Activated CD8-positive, alpha-beta memory T cell treated with anti-CD3 and anti-CD28 coated beads, Interleukin-2, amount 50 U/mL, for 4 hours (primary cell): ENCODE measurements around the gene LBH.

Experiments
- DNase-seq: peaks from one replicate; pipeline ENCODE4 v3.0.0-alpha.2; 2020

LBH gene

DNA sequence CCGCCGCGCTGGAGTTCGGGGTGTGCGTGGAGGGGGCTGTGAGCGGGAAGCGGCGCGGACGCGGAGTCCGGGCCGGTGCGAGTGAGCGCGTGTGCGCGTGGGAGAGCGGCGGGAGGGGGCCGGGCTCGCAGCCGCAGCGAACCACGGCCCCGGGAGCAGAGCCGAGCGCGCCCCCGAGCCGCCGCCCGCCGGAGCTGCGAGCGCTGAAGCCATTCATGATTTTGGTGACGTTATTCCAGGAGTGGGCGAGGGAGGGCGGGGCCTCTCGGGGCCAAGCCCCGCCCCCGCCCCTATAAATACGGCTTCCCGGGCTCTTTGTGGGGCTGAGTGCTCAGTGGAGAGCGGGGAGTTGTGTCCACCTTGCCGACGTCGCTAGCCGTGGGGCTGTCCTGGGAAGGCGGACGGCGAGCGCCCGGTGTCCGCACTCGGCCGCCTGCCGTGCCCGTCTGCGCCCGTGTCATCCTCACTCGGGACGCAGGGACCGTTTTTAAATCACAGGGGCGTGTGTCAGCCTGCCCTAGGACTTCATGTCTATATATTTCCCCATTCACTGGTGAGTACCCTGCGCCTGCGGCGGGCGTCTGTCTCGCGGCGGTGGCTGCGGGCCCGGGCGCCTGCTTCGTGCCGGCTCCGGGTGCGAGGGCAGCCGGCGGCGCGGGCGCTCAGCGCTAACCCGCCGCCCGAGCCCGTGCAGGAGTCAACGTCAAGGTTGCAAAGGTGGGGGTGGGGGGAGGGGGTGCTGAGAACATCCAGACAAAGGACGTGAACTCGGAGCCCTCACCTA is at the start of gene LBH:
TSS of gene LBH (plus strand) at position 323 of the 784 bp plus-strand sequence. CDS start at position 528, 205 bp downstream.
- DNase-seq, result peak; percentile 92

DNA sequence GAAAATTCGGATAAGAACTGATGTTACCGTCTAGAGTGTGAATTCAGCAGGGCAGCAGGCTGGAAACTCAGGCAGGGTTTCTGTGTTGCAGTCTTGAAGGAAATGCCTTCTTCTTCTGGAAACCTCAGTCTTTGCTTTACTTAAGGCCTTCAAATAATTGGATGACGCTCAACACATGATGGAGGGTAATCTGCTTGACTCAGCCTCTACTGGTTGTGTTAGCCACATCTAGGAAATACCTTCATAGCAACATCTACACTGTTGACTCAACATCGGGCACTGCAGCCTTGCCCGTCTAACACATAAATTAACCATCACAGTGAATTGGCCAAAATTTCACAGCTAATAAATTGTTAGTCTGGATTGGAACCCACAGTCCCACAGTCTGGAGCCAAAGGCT is 47.3 kb upstream of the LBH start:
- DNase-seq, result no peak

DNA sequence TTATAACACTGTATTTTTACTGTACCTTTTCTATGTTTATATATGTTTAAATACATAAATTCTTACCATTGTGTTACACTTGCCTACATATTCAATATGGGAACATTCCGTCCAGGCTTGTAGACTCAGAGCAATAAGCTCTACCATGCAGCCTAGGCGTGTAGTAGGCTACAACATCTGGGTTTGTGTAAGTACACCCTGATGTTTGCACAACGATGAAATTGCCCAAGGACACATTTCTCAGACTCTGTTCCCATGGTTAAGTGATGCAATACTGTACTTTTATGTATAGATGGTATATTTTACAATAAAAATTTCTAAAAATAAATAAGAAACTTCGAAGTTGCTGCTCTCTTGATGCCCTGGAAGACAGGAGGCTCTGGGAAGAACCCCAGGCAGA is 46.2 kb upstream of the LBH start:
- DNase-seq, result no peak

DNA sequence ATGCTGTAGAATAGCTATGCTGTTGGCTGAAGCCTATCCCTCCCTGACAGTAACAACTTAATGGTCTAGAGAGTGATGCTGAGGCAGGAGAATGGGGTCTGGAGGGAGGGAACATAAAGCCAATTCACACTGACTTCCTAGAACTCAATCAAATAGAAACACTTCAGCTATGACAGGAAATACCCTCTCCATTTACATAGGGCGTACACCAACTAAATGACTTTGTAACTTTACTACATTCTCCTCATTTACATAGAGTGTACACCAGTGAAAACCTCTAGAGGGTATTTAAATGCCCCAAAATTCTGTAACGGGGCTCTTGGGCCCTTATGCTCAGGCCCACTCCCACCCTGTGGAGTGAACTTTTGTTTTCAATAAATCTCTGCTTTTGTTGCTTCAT is 43.0 kb upstream of the LBH start:
- no peak for DNase-seq

DNA sequence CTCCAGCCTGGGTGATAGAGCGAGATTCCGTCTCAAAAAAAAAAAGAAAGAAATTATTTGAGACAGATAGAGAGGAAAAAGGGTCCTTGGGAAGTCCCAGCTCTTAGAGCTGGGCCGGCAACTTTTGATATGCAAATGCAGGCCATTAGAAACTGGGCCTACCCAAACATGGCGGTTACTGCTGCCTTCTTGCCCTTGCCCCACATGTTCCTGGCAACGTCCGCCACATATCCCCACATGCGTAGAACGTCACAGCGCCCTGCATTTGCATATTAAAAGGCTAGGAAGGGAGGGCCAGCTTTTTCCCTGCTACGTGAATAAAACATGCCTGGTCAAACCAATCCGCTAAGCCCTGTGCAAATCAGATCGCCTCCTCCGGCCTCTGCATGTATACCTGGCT is 40.7 kb upstream of the LBH start:
- no peak for DNase-seq

DNA sequence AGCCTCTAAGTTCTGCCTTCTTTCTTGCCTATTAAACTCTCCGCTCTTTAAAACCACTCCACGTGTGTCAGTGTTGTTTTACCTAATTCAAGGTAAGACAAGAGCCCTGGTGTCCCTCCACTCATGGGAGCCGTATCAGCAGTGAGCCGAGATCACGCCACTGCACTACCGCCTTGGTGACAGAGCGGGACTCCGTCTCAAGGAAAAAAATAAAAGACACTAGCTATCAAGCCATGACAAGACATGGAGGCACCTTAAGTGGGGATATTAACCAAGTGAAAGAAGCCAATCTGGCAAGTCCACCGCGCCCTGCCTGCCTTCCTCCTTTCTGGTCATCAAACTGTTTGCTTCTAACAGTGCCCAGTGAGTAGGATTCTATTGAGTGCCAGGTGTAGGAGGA is 40.2 kb upstream of the LBH start:
- no peak for DNase-seq

DNA sequence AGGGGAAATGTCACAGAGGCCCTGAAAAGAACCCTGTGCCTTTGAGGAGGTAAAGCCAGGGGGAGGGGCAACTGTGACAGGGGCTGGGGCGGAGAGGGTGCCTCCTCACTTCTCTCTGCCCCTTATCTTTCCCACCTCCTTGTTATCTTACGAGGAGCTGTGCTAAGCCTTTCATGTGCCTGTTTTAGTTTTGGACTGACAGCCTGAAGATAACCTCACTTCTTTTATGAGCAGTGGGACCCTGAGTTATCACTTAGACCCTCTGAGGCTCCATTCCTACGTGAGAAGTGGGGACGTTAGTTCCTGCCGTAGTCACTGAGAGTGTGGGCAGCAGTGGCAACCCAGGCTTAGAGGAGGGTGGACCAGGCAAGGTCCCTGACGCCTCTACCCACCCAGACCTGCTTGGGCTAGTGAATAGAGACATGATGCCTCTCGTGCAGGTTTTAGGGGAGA is 39.5 kb upstream of the LBH start:
- DNase-seq, result no peak

DNA sequence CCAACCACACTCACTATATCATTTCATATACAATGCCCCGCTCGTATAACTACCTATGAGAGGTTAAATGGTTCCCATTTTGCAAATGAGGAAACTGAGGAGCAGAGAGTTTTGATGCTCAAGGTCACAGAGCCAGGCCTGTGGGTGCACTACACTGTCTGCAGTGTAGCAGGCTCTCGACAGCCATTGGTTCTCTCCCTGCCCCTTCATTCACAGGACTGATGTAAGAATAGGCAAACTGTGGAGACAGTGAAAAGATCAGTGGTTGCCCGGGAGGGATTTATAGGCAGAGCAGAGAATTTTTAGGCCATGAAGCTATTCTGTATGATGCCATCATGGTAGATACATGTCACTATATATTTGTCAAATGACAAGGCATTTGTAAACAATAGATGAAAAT is 39.0 kb upstream of the LBH start:
- DNase-seq, result no peak

DNA sequence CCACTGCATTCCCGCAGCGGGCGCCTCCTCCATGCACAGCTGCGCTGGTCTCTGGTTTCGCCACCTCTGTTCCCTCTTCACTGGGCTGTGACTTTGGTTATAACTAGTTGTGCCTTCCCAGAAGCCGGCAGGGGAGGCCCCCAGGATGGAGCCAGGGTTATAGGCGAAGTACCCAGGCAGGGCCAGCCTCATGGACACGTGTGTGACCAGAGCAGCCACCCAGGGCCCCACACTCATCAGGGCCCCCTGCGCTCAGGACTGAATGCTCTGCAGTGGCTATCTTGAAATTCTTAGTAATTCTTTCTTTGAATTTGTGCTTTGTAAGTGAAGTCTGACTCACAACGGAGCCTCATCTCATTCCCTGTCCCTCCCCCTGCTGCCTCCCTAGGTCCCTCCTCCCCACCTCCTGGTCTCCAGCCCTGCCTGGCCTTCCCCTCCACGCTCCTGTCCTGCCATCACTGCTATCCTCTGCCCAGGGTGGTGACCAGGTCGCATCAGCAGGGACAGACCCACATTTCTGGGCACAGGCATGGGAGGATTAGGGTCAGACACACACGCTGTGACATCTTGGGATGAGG is 38.1 kb upstream of the LBH start:
- DNase-seq, result no peak

DNA sequence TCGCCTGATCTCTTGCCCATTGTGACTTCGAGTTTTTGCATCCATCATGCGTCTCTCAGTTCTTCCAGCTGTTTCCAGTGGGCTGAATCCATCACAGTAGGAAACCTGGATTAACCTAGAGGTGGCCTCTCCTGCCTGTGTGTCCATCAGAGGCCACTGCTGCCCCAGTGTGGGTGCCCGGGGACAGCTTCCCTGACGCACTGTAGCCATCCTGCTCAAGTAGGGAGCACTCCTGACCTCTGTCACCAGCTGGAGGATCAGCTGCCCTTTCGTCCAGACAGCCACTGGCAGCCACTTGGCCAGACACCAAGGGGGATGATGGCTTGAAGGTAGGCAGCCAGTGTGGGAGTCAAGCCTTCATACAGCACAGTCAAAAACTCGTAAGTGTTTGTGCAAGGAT is 36.9 kb upstream of the LBH start:
- DNase-seq, result no peak

DNA sequence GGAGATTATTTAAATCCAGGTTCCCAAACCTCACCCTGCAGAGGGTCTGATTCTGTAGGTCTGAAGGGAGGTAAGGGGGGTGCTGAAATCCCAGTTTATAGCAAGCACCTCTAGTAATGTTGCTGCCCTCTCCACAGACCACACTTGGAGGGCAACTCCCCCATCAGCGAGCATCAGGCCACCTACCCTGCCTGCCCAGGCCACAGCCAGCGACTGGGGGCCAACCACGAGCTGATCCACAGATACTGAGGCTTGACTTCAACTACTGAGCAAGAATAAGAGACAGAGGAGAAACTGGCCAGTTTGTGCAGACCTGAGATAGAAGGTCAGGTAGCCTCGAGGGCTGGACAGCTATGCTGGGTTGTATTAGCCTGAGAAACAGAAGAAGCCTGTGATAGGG is 36.3 kb upstream of the LBH start:
- no peak for DNase-seq

DNA sequence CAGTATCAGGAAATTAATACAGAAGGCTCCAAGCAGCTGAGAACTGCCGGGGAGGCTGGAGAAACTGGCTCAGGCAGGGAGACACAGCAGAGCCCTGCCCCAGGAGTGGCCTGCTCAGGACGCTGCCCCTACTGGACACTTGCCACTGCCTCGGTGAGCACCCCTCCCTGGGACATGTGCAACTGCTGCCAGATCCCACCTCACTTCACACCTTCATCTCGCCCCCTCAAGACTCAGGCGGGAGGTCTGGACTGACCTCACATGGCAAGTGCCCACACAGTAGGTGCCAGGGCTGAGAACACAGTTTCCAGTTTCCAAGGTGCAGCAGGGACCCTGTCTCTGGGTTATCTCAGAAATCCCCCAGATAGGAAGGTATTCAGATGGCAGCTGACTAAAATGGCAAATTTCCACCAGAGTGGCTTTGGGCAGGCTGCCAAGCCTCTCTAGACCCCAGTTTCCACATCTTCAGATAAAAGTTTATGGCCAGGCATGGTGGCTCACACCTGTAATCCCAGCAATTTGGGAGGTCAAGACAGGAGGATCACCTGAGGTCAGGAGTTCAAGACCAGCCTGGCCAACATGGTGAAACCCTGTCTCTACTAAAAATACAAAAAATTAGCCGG is 33.7 kb upstream of the LBH start:
- DNase-seq, result no peak

DNA sequence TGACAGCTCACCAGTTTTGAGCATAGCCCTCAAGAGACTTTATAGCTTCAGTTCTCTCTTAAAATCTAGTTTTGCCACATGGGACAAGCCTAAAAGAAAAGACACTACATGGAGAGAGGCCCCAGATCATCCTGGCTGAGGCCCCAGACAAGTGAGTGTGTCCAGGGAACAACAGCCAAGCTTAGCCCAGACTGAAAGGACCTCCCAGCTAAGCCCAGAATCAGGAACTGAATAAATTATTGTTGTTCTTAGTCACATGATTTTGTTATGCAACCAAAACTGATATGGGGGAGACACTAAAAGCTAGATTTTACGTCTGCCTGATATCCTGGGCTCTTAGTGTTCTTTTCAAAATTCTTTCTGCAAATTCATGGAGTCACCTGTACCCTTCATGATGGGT is 29.3 kb upstream of the LBH start:
- DNase-seq, result no peak

DNA sequence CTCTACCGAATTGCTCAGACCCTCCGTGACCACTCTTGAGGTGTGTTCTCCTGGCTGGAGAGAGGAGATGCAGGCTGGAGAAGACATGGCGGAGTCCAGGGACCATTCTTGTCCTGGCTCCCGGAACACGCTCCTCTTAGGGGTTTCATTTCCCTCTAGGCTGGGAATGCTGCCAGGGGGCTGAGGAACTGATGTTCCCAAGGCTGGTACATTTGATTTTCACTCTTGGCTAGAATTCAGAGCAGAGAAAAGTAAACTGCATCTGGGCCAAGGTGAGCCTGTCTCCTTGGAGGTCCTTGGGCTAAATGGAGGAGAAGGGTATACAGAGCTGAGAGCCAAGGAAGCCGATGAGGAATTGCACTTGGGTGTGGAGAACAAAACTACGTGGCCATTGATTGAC is 28.2 kb upstream of the LBH start:
- no peak for DNase-seq

DNA sequence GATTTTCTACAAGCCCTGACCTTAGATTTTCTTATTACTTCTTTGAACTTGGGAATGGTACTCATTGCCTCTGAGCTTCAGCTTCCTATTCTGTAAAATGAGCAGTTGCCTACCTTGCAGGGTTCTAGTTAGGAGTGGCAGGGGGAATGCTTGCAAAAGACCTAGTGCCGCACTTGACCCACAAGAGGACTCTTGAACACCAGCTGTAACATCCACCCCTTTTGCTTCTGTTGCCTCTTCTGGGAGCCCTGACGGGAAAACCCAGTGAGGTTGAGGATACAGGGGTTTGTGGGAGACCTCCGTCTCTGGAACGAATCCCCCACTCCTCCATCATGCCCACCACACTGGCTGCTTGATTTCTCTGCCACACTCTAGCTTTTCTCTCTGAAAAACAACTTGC is 27.1 kb upstream of the LBH start:
- no peak for DNase-seq

DNA sequence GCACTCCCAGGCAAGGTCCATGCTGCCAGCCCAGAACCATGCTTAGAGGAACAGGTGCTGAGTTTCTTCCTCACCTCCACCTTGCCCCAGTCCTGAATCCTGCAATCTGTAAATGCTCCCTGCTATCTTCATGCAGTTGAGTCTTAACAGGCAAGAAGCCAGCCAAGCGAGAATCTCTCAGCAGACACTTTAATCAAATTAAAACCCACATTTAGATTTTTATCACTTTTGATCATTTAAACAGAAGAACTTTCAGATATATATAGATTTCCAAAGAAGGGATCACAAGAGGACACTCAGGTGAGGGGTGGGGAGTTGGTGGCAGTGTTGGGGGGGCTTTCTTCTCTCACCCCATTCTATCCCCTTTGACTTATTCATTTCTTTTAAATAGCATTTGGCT is 25.9 kb upstream of the LBH start:
- no peak for DNase-seq

DNA sequence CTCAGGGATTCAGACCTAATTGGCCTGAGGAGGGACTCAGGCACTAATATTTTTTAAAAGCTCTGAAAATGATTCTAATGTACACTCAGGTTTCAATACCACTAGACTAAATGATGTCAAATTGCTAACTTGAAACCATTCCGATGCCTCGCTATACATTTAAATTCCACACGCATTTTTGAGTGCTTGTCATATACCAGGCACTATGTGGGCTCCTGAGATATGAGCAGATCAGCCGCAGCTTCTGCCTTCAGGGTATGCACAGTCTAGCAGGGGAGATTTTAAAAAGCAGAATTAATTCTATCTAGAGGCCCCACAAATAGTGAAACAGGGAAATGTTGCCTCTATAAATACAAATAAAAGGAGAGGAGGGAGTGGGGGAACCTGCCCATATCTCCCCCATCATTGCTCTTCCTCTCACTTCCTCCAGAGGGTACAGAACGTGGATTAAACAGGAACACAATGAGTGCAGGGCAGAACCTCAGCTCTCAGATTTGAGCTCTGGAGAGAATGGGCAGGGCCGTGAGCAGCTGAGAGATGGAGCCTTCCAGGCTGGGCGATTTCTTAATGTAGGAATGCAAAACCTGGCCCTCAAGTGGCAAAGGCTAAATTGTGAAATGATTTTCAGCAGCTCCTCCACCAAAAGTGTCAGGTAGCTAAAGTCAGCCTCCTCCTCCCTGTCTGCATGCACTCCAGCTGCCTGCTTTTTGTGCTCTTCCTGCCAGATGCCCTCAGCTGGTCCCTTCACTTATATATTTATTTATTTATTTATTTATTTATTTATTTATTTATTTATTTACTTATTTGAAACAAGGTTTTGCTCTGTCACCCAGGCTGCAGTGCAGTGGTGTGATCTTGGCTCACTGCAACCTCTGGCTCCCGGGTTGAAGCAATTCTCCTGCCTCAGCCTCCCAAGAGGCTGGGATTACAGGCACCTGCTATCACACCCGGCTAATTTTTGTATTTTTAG is 24.6 kb upstream of the LBH start:
- no peak for DNase-seq

DNA sequence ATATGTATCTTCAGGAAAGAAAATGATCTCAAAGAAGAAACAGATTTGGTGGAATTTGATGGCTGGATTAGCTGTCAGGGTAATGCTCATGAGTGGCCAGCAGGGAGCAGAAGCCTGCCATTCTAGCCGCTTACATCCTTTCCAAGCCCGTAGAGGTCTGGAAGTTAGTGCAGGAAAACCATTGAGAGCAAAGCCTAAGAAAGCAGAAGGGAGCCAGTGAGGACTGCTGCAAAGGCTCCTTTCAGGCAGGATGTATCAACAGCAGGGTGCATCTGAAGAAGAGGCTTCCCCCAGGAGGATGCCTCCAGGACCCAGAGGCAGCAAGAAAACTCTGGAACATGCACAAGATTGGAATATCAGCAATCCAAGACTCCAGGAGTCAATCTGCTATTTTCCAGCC is 22.9 kb upstream of the LBH start:
- DNase-seq, result peak; percentile 38

DNA sequence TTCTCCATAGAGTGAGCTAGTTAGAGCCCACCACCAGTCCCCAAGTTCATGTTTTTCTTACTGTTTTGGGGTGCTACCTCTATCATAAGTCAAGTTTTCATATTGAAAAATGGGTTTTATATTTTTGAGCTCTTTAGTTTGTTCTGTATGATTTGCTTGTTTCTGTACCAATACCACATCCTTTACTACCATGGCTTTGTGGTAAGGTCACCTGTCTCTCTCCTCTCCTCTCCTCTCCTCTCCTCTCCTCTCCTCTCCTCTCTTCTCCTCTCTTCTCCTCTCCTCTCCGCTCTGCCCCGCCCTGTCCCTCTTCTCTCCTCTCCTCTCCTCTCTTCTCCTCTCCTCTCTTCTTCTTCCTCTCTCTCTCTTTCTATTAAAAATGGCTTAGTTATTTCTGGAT is 22.1 kb upstream of the LBH start:
- no peak for DNase-seq

DNA sequence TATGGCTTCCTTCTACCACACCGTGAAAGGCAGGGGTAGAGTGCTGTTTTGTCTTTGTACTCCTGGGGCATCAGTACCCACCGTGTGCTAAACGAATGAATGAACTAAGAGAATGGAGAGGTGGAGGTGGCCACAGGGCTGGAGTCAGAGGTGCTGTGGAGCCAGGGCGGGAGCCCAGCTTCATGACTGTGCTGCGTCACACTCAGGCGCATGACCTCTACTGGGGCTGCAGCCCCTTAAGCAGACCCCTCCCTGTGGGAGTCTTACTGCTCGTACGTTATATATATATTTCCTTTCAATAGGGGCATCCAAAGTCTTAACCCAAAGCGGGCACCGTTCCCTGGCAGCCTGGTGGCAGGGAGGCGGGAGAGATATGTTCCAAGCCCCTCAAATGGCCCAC is 18.0 kb upstream of the LBH start:
- DNase-seq, result no peak

DNA sequence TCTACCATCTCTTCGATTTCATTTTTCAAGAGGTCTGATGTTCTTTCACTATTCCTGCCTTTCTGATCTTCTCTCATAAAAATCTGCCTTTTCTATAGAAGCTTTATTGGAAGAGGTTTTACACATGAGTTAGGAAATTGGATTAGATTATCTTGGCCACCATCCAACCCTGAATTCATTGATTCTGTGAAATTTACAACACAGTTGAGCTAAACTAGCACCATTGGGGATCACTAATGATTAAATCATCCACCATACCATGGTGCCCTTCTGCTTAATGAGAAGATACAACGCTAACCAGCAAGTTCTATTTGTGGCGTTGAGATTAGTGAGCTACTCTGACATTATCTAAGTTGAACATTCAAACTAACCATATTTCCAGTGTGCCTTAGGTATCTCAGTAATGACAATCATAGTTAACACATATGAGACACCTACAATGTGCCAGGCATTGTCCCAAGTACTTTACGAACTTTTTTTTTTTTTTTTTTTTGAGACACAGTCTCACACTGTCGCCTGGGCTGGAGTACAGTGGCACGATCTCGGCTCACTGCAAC is 17.3 kb upstream of the LBH start:
- no peak for DNase-seq

DNA sequence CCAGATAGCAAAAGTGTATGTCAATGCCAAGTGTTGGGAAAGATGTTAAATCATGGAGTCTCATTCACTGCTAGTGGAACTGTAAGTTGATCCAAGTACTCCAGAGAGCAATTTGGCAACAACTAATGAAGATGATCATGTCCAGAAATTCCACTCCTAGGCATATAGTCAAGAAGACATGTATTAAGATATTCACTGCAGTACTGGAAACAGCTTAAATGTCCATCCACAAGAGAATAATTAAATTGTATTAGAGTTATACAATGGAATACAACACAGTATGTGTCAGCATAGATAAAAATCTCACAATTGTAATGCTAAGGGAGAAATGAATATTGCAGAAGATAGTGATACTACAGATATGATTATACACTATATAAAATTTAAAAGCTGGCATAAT is 15.2 kb upstream of the LBH start:
- DNase-seq, result no peak
